Placental epithelial cell (primary cell): ENCODE data around the gene MOGAT1. TPM values are rescaled to one million over a fixed set of nuclear protein-coding genes. Genes with fewer than 3 reads are reported as not detected.

Experiments
- total RNA-seq: library from RNA; depleted of rRNA; stranded (reverse); fragments of >200 nt; gene quantifications from 2 replicates; pipeline ENCODE4 v1.2.3, GENCODE V29; 2012

Gene MOGAT1, protein sequence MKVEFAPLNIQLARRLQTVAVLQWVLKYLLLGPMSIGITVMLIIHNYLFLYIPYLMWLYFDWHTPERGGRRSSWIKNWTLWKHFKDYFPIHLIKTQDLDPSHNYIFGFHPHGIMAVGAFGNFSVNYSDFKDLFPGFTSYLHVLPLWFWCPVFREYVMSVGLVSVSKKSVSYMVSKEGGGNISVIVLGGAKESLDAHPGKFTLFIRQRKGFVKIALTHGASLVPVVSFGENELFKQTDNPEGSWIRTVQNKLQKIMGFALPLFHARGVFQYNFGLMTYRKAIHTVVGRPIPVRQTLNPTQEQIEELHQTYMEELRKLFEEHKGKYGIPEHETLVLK
- not detected in 2 replicates for total RNA-seq

DNA sequence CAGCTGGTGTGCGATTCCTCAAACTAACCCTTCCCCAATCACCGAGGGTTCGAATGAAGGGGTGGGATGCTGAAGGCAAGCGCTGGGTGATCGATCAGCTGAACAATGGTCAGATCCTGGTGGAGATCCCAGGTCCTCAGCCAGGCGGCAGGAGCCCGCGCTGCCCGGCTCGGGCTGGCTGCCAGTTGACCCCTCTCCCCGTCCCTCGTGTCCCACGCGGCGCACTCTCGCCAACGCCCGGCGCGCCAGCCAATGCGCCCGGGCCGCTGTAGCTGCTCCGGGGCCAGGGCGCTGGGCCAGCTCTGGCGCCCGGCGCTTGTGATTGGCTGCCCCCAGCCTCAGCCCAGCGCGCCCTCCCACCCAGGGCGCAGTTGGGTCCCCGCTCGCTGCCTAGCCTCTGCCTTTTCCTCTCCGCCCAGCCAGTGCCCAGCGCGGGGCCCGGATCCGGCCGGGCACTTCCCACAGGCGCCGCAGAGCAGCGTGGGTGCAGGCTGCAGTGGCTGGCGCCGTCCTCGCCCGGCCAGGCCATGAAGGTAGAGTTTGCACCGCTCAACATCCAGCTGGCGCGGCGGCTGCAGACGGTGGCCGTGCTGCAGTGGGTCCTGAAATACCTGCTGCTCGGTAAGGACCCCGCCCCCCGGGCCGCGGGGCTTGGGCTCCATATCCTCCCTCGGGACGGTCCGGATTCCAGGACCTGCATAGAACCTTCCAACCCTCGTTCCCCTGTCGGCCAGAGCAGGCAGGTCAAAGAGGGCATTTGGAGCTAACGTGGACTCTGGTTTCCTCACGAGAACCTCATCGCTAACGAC is at the start of gene MOGAT1:
MOGAT1 (plus strand) TSS at position 400 of the 809 bp plus-strand sequence; CDS start at position 528, 128 bp downstream.

DNA sequence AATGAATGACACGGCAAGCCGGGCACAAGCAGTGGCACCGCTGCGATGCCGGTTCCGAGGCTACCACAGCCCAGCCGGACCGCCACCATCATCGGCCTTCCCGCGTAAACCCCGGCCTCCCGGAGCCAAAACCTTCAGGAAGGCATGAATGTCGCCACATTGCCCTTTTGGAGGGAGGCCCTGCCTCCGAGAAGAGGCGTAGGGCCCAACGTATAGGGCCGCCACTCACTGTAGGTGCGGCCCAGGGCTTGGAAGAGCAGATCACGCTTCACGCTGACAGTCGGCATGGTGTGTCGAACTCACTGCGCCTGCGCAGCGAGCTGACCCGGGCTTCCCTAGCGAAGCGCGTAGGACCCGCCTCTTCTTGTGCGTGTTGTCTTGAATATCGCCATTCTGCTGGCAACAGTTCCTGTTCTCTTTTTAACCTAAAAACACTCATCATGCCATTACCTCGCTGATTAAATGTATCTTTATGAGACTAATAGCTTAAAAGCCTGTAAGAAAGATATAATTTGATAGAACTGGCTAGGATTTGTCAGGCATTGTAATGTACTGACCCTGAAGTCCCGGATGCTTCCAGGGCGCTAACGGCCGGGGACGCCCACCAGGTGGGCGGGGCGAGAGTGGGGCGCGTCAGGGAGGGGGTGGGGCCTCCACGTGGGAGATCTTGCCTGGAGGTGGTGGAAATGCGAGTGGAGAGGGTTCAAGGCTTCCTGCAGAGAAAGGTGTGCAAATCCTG is 15.5 kb upstream of the MOGAT1 start, which contains the start of gene FARSB:
FARSB (minus strand) TSS at position 306 of the 739 bp plus-strand sequence; CDS start at position 287, 19 bp downstream.

Other genes with a start within 250 kb of the MOGAT1 start
- gene SGPP2, start 247.1 kb upstream of the MOGAT1 start, total RNA-seq, result not detected in 2 replicates
- gene FARSB, start 15.6 kb upstream of the MOGAT1 start, total RNA-seq, result 9.0 and 17.7 TPM in 2 replicates
- 280 and 778 TPM in 2 replicates for gene ACSL3, start 189.4 kb downstream of the MOGAT1 start, total RNA-seq